Measurements from ENCODE around the gene FGF18.

FGF18 gene

GRCh38 chr5:171425596-171426244 is 6.3 kb downstream of the FGF18 start:
- no peak overlapping the region for H3K14ac ChIP-seq (ENCODE audit: low read length in 2 of 2)
- DNase-seq = no peak
- H2BK12ac ChIP-seq (ENCODE audit: low read length in 2 of 2) = no peak overlapping the region
- no peak overlapping the region for H2AFZ ChIP-seq (ENCODE audit: low read depth, low read length)
- no peak overlapping the region for H3K4me2 ChIP-seq (ENCODE audit: low read length, poor library complexity, severe bottlenecking)
- no peak overlapping the region for H2BK15ac ChIP-seq (ENCODE audit: low read depth, poor library complexity, severe bottlenecking)
- H3K4me1 ChIP-seq (ENCODE audit: control insufficient read depth, insufficient read depth, low read depth, low read length) = peaks cover 15% of the 10 kb centered on the region
- H4K8ac ChIP-seq (ENCODE audit: low read length) = no peak overlapping the region
- no peak overlapping the region for H3K4ac ChIP-seq (ENCODE audit: low read depth in 1 of 2, low read length in 2 of 2)
- peaks cover 0 to 2% of the 10 kb centered on the region in 2 experiments for H3K36me3 ChIP-seq (ENCODE audit: control insufficient read depth in 1 of 2, insufficient read depth in 2 of 2, low read depth in 1 of 2, low read length in 2 of 2)
- H2BK120ac ChIP-seq (ENCODE audit: low read depth, low read length) = no peak overlapping the region
- no peak overlapping the region for H3K23ac ChIP-seq (ENCODE audit: low read length in 2 of 2)
- no peak overlapping the region for H3K4me3 ChIP-seq (ENCODE audit: insufficient read depth in 1 of 2, low read depth in 1 of 2, low read length in 2 of 2)
- H3K9me3 ChIP-seq (ENCODE audit: control insufficient read depth, low read length) = no peaks in the 10 kb centered on the region
- H3K27me3 ChIP-seq (ENCODE audit: control insufficient read depth in 1 of 2, insufficient read depth in 1 of 2, low read length in 2 of 2) = peaks cover 0 to 22% of the 10 kb centered on the region in 2 experiments
- H3K27ac ChIP-seq (ENCODE audit: low read length, poor library complexity, severe bottlenecking) = no peak overlapping the region
- H3K9ac ChIP-seq (ENCODE audit: low read length) = no peak overlapping the region
- H3K79me1 ChIP-seq (replicated peaks; ENCODE audit: low read length, poor library complexity, severe bottlenecking) = no peaks in the 10 kb centered on the region
- no peak overlapping the region for H2BK5ac ChIP-seq (ENCODE audit: low read depth, low read length, poor library complexity, severe bottlenecking)
- H3K18ac ChIP-seq (ENCODE audit: low read depth in 1 of 2, low read length in 2 of 2) = no peak overlapping the region
- no peak overlapping the region for H2AK5ac ChIP-seq (ENCODE audit: low read length, severe bottlenecking)
- WGBS = 94% methylated on average over 13 of the region's 14 CpGs
- H4K91ac ChIP-seq (ENCODE audit: low read length) = no peak overlapping the region

DNA sequence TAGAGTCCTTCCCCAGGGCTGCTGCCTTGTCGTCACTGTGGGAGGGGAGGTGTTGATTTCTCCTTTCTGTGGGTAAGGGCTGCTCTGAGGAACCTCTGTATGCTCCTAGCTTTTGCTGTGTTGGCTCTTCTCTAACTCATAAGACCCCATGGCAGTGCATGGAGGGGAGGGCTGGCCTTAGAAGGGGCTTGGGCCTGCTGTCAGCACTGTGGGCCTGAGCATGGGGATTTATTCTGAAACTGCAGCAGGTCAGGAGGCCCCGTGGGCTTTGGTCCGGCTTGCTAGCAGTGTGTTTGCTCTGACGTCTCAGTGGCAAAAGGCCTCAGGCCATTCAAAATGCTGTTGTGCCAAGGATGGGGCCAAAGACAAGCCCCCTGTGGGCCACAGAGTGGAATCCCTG is 6.8 kb downstream of the FGF18 start:
- no peak for DNase-seq
- Histone ChIP-seq H3K4me3 (ENCODE audit: insufficient read depth in 1 of 2, low read depth in 1 of 2, low read length in 2 of 2) (no peak overlapping the region), H3K27ac (ENCODE audit: low read length, poor library complexity, severe bottlenecking) (no peak overlapping the region), H2AFZ (ENCODE audit: low read depth, low read length) (no peak overlapping the region), H3K27me3 (ENCODE audit: control insufficient read depth in 1 of 2, insufficient read depth in 1 of 2, low read length in 2 of 2) (peaks cover 0 to 16% of the 10 kb centered on the region in 2 experiments), H3K23ac (ENCODE audit: low read length in 2 of 2) (no peak overlapping the region), H3K36me3 (ENCODE audit: control insufficient read depth in 1 of 2, insufficient read depth in 2 of 2, low read depth in 1 of 2, low read length in 2 of 2) (peaks cover 0 to 2% of the 10 kb centered on the region in 2 experiments), H3K4me2 (ENCODE audit: low read length, poor library complexity, severe bottlenecking) (no peak overlapping the region), H2BK5ac (ENCODE audit: low read depth, low read length, poor library complexity, severe bottlenecking) (no peak overlapping the region), H3K9me3 (ENCODE audit: control insufficient read depth, low read length) (no peaks in the 10 kb centered on the region), H3K9ac (ENCODE audit: low read length) (no peak overlapping the region), H3K14ac (ENCODE audit: low read length in 2 of 2) (no peak overlapping the region), H4K8ac (ENCODE audit: low read length) (no peak overlapping the region), H3K18ac (ENCODE audit: low read depth in 1 of 2, low read length in 2 of 2) (no peak overlapping the region), H4K91ac (ENCODE audit: low read length) (no peak overlapping the region), H3K4ac (ENCODE audit: low read depth in 1 of 2, low read length in 2 of 2) (no peak overlapping the region), H2AK5ac (ENCODE audit: low read length, severe bottlenecking) (no peak overlapping the region), H2BK12ac (ENCODE audit: low read length in 2 of 2) (no peak overlapping the region), H3K79me1 (replicated peaks; ENCODE audit: low read length, poor library complexity, severe bottlenecking) (no peaks in the 10 kb centered on the region), H2BK15ac (ENCODE audit: low read depth, poor library complexity, severe bottlenecking) (no peak overlapping the region), H2BK120ac (ENCODE audit: low read depth, low read length) (no peak overlapping the region), H3K4me1 (ENCODE audit: control insufficient read depth, insufficient read depth, low read depth, low read length) (peaks cover 11% of the 10 kb centered on the region)
- WGBS = 89% methylated on average over 4 of the region's 4 CpGs

GRCh38 chr5:171426680-171427079 is 7.2 kb downstream of the FGF18 start:
- Histone ChIP-seq H3K79me1 (replicated peaks; ENCODE audit: low read length, poor library complexity, severe bottlenecking) (no peaks in the 10 kb centered on the region), H3K4me3 (ENCODE audit: insufficient read depth in 1 of 2, low read depth in 1 of 2, low read length in 2 of 2) (no peak overlapping the region), H3K9ac (ENCODE audit: low read length) (no peak overlapping the region), H3K4me2 (ENCODE audit: low read length, poor library complexity, severe bottlenecking) (no peak overlapping the region), H4K8ac (ENCODE audit: low read length) (no peak overlapping the region), H2BK5ac (ENCODE audit: low read depth, low read length, poor library complexity, severe bottlenecking) (no peak overlapping the region), H3K14ac (ENCODE audit: low read length in 2 of 2) (no peak overlapping the region), H2BK15ac (ENCODE audit: low read depth, poor library complexity, severe bottlenecking) (no peak overlapping the region), H3K23ac (ENCODE audit: low read length in 2 of 2) (no peak overlapping the region), H2BK12ac (ENCODE audit: low read length in 2 of 2) (no peak overlapping the region), H3K4me1 (ENCODE audit: control insufficient read depth, insufficient read depth, low read depth, low read length) (peaks cover 11% of the 10 kb centered on the region), H3K4ac (ENCODE audit: low read depth in 1 of 2, low read length in 2 of 2) (no peak overlapping the region), H3K36me3 (ENCODE audit: control insufficient read depth in 1 of 2, insufficient read depth in 2 of 2, low read depth in 1 of 2, low read length in 2 of 2) (peaks cover 0 to 2% of the 10 kb centered on the region in 2 experiments), H3K27me3 (ENCODE audit: control insufficient read depth in 1 of 2, insufficient read depth in 1 of 2, low read length in 2 of 2) (peaks cover 0 to 12% of the 10 kb centered on the region in 2 experiments), H4K91ac (ENCODE audit: low read length) (no peak overlapping the region), H3K27ac (ENCODE audit: low read length, poor library complexity, severe bottlenecking) (no peak overlapping the region), H3K9me3 (ENCODE audit: control insufficient read depth, low read length) (no peaks in the 10 kb centered on the region), H2AFZ (ENCODE audit: low read depth, low read length) (no peak overlapping the region), H2BK120ac (ENCODE audit: low read depth, low read length) (no peak overlapping the region), H3K18ac (ENCODE audit: low read depth in 1 of 2, low read length in 2 of 2) (no peak overlapping the region), H2AK5ac (ENCODE audit: low read length, severe bottlenecking) (no peak overlapping the region)
- no peak for DNase-seq
- WGBS = 96% methylated on average over 9 of the region's 9 CpGs

DNA sequence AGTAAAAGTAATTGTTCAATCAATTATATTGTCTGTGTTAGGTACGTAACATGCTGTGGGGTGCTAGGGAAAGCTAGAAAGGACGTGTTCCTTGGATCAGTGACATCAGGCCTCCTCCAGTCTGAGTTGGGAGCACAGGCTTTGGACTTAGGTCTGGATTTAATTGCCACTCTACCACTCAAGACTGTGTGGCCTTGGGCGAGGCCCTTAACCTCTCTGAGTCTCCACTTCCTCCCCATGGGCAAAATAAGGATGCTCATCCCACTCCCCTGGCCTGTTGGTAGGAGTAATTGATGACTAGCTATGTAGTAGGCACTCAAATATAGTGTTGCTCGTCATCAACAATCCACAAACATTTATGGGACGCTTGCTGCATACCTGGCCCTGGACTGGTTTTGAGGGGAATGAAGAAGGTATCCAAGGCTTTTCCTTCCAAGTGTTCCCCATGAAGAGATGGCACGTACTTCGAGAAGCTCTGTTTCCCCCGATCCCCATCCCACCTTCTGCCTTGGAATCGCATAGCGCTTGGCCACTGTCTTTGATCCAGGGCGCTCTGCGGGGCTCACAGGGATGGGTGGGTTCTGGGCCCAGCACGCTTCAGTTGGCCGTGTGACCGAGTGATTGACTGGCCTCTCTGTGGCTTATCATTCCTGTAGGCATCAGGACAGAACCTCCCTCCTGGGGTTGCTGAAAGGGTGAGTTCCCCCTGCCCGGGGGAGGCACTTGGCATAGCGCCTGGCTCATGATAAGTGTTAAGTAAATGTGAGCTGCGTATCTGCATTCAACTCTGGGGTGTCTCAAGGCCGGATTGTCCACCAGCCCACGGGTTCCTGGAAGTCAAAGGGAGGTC is 8.1 kb downstream of the FGF18 start:
- Histone ChIP-seq H2BK15ac (ENCODE audit: low read depth, poor library complexity, severe bottlenecking) (no peak overlapping the region), H3K23ac (ENCODE audit: low read length in 2 of 2) (no peak overlapping the region), H3K14ac (ENCODE audit: low read length in 2 of 2) (no peak overlapping the region), H3K9ac (ENCODE audit: low read length) (no peak overlapping the region), H3K4me1 (ENCODE audit: control insufficient read depth, insufficient read depth, low read depth, low read length) (peaks cover 10% of the 10 kb centered on the region), H3K18ac (ENCODE audit: low read depth in 1 of 2, low read length in 2 of 2) (no peak overlapping the region), H4K8ac (ENCODE audit: low read length) (no peak overlapping the region), H3K36me3 (ENCODE audit: control insufficient read depth in 1 of 2, insufficient read depth in 2 of 2, low read depth in 1 of 2, low read length in 2 of 2) (no peaks in the 10 kb centered on the region), H3K4me2 (ENCODE audit: low read length, poor library complexity, severe bottlenecking) (no peak overlapping the region), H2BK12ac (ENCODE audit: low read length in 2 of 2) (no peak overlapping the region), H3K79me1 (replicated peaks; ENCODE audit: low read length, poor library complexity, severe bottlenecking) (no peaks in the 10 kb centered on the region), H3K27me3 (ENCODE audit: control insufficient read depth in 1 of 2, insufficient read depth in 1 of 2, low read length in 2 of 2) (peaks cover 0 to 4% of the 10 kb centered on the region in 2 experiments), H2AFZ (ENCODE audit: low read depth, low read length) (no peak overlapping the region), H3K27ac (ENCODE audit: low read length, poor library complexity, severe bottlenecking) (no peak overlapping the region), H4K91ac (ENCODE audit: low read length) (no peak overlapping the region), H2AK5ac (ENCODE audit: low read length, severe bottlenecking) (no peak overlapping the region), H2BK120ac (ENCODE audit: low read depth, low read length) (no peak overlapping the region), H3K9me3 (ENCODE audit: control insufficient read depth, low read length) (no peaks in the 10 kb centered on the region), H3K4me3 (ENCODE audit: insufficient read depth in 1 of 2, low read depth in 1 of 2, low read length in 2 of 2) (no peak overlapping the region), H2BK5ac (ENCODE audit: low read depth, low read length, poor library complexity, severe bottlenecking) (no peak overlapping the region), H3K4ac (ENCODE audit: low read depth in 1 of 2, low read length in 2 of 2) (no peak overlapping the region)
- 95% methylated on average over 19 of the region's 20 CpGs for WGBS
- DNase-seq = no peak

All from mesenchymal stem cell (in vitro differentiated cells and primary cell).